ENCODE results near the gene PLEKHM2.

PLEKHM2 gene

DNA sequence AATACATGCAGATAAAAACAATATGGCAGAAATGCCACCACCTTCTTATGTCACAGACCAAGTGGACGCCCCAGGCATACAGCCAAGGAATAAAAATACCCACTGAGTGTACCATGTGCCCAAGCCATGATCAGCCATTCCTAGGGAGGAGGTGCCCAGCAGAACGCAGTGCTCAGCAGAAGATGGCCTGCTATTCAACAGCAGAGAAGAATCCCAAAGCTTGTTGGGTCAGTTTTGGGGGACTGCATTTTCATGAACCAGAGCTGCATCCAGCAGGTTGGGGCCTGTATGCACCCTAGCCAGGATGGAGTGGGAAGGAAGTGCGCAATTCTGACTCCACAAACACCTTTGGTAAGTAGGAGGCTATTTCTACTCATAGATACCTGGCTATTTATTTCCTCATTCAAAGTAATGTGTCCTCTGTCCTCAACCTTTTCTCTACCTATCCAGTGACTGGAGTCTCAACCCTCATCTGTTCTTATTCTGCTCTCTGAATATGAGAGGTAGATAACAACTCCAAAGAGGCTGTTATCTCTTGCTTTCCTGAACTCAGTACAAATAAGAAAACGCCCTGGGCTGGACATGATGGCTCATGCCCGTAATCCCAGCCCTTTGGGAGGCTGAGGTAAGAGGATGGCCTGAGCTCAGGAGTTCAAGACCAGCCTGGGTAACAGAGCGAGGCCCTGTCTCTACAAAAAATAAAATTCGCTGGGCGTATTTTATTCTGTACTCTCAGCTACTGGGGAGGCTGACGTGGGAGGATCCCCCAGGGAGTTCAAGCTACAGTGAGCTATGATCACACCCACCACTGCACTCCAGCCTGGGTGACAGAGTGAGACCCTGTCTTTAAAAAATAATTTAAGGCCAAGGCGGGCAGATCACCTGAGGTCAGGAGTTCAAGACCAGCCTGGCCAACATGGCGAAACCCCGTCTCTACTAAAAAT lies 2.5 kb upstream of the PLEKHM2 start:
- peak; percentile 98 for DNase-seq (ENCODE audit: low read depth)
- no peak for TF ChIP-seq CTCF (IDR thresholded peaks at IDR 0.05; ENCODE audit: insufficient read depth, low read depth, low read length, missing control alignments)
- H3K4me3 ChIP-seq (ENCODE audit: low read length), result no peak overlapping the region

- no peak for DNase-seq (ENCODE audit: low read depth)
- TF ChIP-seq CTCF (IDR thresholded peaks at IDR 0.05; ENCODE audit: insufficient read depth, low read depth, low read length, missing control alignments), result no peak
- no peak overlapping the region for H3K4me3 ChIP-seq (ENCODE audit: low read length)
Measured at GRCh38 chr1:15682936-15683341, 1.2 kb upstream of the PLEKHM2 start.

GRCh38 chr1:15683345-15684039 lies 628 bp upstream of the PLEKHM2 start:
- TF ChIP-seq CTCF (IDR thresholded peaks at IDR 0.05; ENCODE audit: insufficient read depth, low read depth, low read length, missing control alignments), result no peak
- DNase-seq (ENCODE audit: low read depth), result no peak
- peak overlapping the region; percentile 69 for H3K4me3 ChIP-seq (ENCODE audit: low read length)

GRCh38 chr1:15684468-15685291 lies 560 bp downstream of the PLEKHM2 start:
- DNase-seq (ENCODE audit: low read depth), result no peak
- TF ChIP-seq CTCF (IDR thresholded peaks at IDR 0.05; ENCODE audit: insufficient read depth, low read depth, low read length, missing control alignments), result peak; percentile 14
- H3K4me3 ChIP-seq (ENCODE audit: low read length), result peak overlapping the region; percentile 79

- no peak for TF ChIP-seq CTCF (IDR thresholded peaks at IDR 0.05; ENCODE audit: insufficient read depth, low read depth, low read length, missing control alignments)
- H3K4me3 ChIP-seq (ENCODE audit: low read length), result peak overlapping the region; percentile 79
Measured at GRCh38 chr1:15685820-15686219, 1.7 kb downstream of the PLEKHM2 start.

GRCh38 chr1:15687446-15687845 lies 3.3 kb downstream of the PLEKHM2 start:
- no peak overlapping the region for H3K4me3 ChIP-seq (ENCODE audit: low read length)
- no peak for DNase-seq (ENCODE audit: low read depth)
- no peak for TF ChIP-seq CTCF (IDR thresholded peaks at IDR 0.05; ENCODE audit: insufficient read depth, low read depth, low read length, missing control alignments)

More at GRCh38 chr1:15685820-15686219, 1.7 kb downstream of the PLEKHM2 start:
- peak; percentile 47 for DNase-seq (ENCODE audit: low read depth)

Data from epithelial cell of esophagus (primary cell).